ENCODE results near the gene RNF138. TPM values are rescaled to one million over a fixed set of nuclear protein-coding genes. Genes with fewer than 3 reads are reported as not detected.
"Not testable (repeated sequence)": the region's sequence is repeated elsewhere in the genome, so short reads cannot be mapped to it uniquely, and the experiment has no call there.

Gene RNF138
- total RNA-seq, 4 donors from 2014 or later, result 9.6 to 27.6 (median 17.9) TPM

GRCh38 chr18:32152705-32153448, 61.2 kb downstream of the RNF138 start:
- no peak overlapping the region for H3K4me3 ChIP-seq
- no peaks in the 10 kb centered on the region for H3K27me3 ChIP-seq
- TF ChIP-seq POLR2A (IDR thresholded peaks at IDR 0.05), result no peak
- TF ChIP-seq CTCF (IDR thresholded peaks at IDR 0.05), result no peak
- no peak for TF ChIP-seq POLR2AphosphoS5 (IDR thresholded peaks at IDR 0.05)
- TF ChIP-seq EP300 (IDR thresholded peaks at IDR 0.05), result no peak
- ATAC-seq, result no peak
- H3K9me3 ChIP-seq, result no peaks in the 10 kb centered on the region
- no peaks in the 10 kb centered on the region for H3K36me3 ChIP-seq
- peaks cover 0 to under 1% (median 0%) of the 10 kb centered on the region in 3 donors for H3K4me1 ChIP-seq
- WGBS, 2 donors (ENCODE audit: low coverage in 1 of 2), result 81% methylated on average over 3 to 4 of the region's 5 CpGs
- no peak overlapping the region for H3K27ac ChIP-seq

GRCh38 chr18:32156855-32157254, 65.2 kb downstream of the RNF138 start:
- Histone ChIP-seq H3K36me3 (no peaks in the 10 kb centered on the region), H3K27ac (no peak overlapping the region), H3K4me1 (peaks cover 0 to 12% (median 0%) of the 10 kb centered on the region in 3 donors), H3K9me3 (no peaks in the 10 kb centered on the region), H3K4me3 (no peak overlapping the region), H3K27me3 (no peaks in the 10 kb centered on the region)
- ATAC-seq, result no peak
- TF ChIP-seq POLR2AphosphoS5 (IDR thresholded peaks at IDR 0.05), result no peak
- TF ChIP-seq CTCF (IDR thresholded peaks at IDR 0.05), result no peak
- no peak for TF ChIP-seq POLR2A (IDR thresholded peaks at IDR 0.05)
- no peak for TF ChIP-seq EP300 (IDR thresholded peaks at IDR 0.05)

- no peak overlapping the region for H3K27ac ChIP-seq
- no peaks in the 10 kb centered on the region for H3K9me3 ChIP-seq
- H3K27me3 ChIP-seq, result no peaks in the 10 kb centered on the region
- no peak for ATAC-seq
- 28 to 51% methylated on average over 3 to 4 of the region's 5 CpGs for WGBS, 2 donors (ENCODE audit: low coverage in 1 of 2)
- TF ChIP-seq EP300 (IDR thresholded peaks at IDR 0.05), result no peak
- TF ChIP-seq CTCF (IDR thresholded peaks at IDR 0.05), result no peak
- no peak for TF ChIP-seq POLR2AphosphoS5 (IDR thresholded peaks at IDR 0.05)
- TF ChIP-seq POLR2A (IDR thresholded peaks at IDR 0.05), result no peak
- peaks cover 0 to 12% (median 0%) of the 10 kb centered on the region in 3 donors for H3K4me1 ChIP-seq
- H3K4me3 ChIP-seq, result no peak overlapping the region
- no peaks in the 10 kb centered on the region for H3K36me3 ChIP-seq
These were observed 65.9 kb downstream of the RNF138 start for GRCh38 chr18:32157580-32157979.

GRCh38 chr18:32158108-32158624, 66.5 kb downstream of the RNF138 start:
- WGBS, 2 donors (ENCODE audit: low coverage in 1 of 2), result 6 to 8% methylated on average over 22 of the region's 22 CpGs
- H3K36me3 ChIP-seq, result no peaks in the 10 kb centered on the region
- H3K27ac ChIP-seq, result no peak overlapping the region
- H3K9me3 ChIP-seq, result no peaks in the 10 kb centered on the region
- no peaks in the 10 kb centered on the region for H3K27me3 ChIP-seq
- H3K4me3 ChIP-seq, result peak overlapping the region in 1 of 2 donors; percentile 40
- peak; percentile 90 for ATAC-seq
- H3K4me1 ChIP-seq, result peaks cover 0 to 12% (median 0%) of the 10 kb centered on the region in 3 donors
- TF ChIP-seq EP300 (IDR thresholded peaks at IDR 0.05) (no peak), CTCF (IDR thresholded peaks at IDR 0.05) (peak; percentile 64 to 89 (median 86))

GRCh38 chr18:32158631-32159030, 67.0 kb downstream of the RNF138 start:
- not testable (repeated sequence) for ATAC-seq, H3K36me3 ChIP-seq, H3K27ac ChIP-seq, H3K9me3 ChIP-seq, H3K27me3 ChIP-seq
- WGBS, 2 donors (ENCODE audit: low coverage in 1 of 2), result 67 to 81% methylated on average over 6 to 9 of the region's 9 CpGs
- peaks cover 0 to 12% (median 0%) of the 10 kb centered on the region in 3 donors for H3K4me1 ChIP-seq
- H3K4me3 ChIP-seq, result peak overlapping the region in 1 of 2 donors; percentile 40

All from gastroesophageal sphincter (tissue), 4 donors.